ENCODE measurements around the gene IRS1.
A peak's percentile ranks its signal among the peaks of the same experiment; 100 is the strongest.
"Not testable (repeated sequence)": the region's sequence is repeated elsewhere in the genome, so short reads cannot be mapped to it uniquely, and the experiment has no call there.

IRS1 gene, protein sequence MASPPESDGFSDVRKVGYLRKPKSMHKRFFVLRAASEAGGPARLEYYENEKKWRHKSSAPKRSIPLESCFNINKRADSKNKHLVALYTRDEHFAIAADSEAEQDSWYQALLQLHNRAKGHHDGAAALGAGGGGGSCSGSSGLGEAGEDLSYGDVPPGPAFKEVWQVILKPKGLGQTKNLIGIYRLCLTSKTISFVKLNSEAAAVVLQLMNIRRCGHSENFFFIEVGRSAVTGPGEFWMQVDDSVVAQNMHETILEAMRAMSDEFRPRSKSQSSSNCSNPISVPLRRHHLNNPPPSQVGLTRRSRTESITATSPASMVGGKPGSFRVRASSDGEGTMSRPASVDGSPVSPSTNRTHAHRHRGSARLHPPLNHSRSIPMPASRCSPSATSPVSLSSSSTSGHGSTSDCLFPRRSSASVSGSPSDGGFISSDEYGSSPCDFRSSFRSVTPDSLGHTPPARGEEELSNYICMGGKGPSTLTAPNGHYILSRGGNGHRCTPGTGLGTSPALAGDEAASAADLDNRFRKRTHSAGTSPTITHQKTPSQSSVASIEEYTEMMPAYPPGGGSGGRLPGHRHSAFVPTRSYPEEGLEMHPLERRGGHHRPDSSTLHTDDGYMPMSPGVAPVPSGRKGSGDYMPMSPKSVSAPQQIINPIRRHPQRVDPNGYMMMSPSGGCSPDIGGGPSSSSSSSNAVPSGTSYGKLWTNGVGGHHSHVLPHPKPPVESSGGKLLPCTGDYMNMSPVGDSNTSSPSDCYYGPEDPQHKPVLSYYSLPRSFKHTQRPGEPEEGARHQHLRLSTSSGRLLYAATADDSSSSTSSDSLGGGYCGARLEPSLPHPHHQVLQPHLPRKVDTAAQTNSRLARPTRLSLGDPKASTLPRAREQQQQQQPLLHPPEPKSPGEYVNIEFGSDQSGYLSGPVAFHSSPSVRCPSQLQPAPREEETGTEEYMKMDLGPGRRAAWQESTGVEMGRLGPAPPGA (N-terminal part only)

DNA sequence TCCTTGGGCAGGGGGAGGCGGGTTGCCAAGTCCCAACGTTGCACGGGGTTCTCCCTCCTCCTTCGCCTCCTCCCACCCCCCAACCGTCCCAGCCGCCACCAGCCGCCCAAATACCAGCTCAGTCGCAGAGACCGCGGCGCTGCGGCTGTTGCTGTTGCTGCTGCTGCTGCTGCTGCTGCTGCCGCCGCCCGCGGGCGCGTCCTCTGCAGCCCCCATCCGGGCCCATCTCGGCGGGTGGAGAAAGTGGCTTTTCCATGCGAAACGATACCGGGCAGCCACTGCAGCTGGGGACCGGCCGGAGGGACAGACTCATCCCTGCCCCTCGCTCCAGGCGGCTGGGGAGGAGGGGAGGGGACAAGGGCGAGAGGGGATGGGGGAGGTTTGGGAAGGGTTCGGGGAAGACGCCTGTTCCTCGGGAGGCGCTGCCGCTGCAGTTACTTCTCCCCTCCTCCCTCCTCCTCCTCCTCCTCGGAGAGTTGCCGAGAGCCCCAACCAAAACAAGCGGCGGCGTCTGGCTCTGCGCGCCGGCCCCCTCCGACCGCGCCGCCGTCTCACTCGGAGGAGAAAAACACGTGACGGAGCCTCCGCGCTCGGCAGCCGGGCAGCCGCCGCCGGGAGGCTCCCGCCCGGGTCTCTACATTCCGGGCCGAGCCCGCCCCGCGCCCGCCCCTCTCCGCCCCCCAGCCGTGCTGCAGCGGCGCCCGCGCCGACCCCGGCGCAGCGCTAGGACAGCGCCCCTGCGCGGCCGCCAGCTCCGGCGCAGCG lies at the start of gene IRS1:
Gene IRS1 (minus strand): TSS at position 610 of the 765 bp plus-strand sequence. CDS start 1,082 bp downstream, outside the sequence.
- peak; percentile 90 for DNase-seq (ENCODE audit: low spot score)

- DNase-seq (ENCODE audit: low spot score), result no peak
These were observed 49.7 kb upstream of the IRS1 start for GRCh38 chr2:226849349-226849748.

- no peak for DNase-seq (ENCODE audit: low spot score)
These were observed 47.9 kb upstream of the IRS1 start for GRCh38 chr2:226847511-226847910.

GRCh38 chr2:226847090-226847489 lies 47.5 kb upstream of the IRS1 start:
- no peak for DNase-seq (ENCODE audit: low spot score)

- DNase-seq (ENCODE audit: low spot score), result no peak
These were observed 45.9 kb upstream of the IRS1 start for GRCh38 chr2:226845386-226846116.

- not testable (repeated sequence) for DNase-seq (ENCODE audit: low spot score)
These were observed 43.4 kb upstream of the IRS1 start for GRCh38 chr2:226843001-226843400.

DNA sequence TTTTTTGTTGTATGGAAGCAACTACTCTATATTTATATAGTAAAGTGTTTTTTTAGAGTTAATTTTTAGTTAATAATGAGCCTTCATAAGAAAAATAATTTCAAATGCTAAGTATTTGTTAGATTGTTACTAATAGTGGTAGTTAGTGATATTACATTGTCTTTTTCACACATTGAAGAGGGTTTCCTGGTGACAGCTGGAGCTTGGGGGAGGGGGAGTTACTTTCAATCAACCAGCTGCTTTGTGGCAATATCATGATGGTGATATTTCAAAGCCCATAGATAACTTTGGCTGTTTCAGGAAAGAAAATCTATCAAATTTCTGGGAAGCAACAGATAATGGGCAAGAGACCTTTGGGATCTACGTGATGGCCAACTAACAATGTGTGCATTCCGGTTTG lies 40.3 kb upstream of the IRS1 start:
- DNase-seq (ENCODE audit: low spot score), result no peak

- no peak for DNase-seq (ENCODE audit: low spot score)
These were observed 39.5 kb upstream of the IRS1 start for GRCh38 chr2:226839161-226839560.

DNA sequence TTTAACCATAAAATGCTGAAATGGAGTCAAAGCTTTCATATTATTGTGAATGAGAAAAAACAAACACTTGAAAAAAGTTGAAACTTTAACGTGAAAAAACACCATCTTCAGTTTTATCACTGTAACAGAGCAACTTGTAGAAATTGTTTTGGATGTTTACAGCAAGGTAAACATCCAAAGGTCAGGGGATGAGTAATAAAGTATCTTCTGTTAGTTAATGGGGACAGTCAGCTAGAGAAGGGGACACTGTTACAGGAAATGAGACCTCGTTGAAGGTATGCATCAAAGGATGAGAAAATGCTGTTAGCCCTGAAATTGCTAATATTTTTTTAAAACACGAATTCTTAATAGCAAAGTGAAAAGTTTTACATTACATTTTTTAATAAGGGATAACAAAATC lies 39.1 kb upstream of the IRS1 start:
- no peak for DNase-seq (ENCODE audit: low spot score)

DNA sequence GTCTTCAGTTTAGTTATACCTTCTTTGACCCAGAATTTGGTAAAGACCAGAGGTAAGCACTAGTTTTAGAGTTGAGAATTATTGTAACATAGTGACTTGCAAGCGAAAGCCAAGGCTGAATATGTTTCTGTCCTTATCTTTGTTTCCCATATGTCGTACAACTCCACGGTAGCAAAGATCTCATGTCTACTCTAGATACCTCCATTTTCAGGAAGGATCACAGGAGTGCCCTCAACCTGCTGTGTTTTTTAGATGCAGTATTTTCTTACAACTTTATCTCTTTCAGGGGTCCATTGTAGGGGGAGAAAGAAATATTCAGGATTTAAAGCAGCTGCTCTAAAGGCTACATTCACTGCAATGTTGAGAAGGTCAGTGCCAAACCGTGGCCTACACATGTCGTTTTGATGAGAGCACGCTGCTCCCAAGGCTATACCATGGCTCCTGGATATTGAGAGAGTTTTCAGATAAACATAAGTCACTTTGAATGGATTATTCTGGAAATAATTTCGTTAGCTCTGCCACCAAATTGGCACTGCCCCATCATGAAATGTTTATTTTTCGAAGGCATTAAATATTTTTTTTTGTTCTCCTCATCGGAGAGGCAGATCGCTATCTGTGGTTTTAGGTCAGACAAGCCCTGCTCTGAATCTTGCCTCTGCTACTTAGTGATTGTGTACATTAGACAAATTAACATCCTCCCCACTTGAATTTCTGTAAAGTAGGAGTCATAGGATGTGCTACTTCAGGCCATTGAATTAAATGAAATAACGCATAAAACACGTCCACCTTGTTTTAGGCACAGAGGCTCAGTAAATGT lies 38.4 kb upstream of the IRS1 start:
- DNase-seq (ENCODE audit: low spot score), result no peak

DNA sequence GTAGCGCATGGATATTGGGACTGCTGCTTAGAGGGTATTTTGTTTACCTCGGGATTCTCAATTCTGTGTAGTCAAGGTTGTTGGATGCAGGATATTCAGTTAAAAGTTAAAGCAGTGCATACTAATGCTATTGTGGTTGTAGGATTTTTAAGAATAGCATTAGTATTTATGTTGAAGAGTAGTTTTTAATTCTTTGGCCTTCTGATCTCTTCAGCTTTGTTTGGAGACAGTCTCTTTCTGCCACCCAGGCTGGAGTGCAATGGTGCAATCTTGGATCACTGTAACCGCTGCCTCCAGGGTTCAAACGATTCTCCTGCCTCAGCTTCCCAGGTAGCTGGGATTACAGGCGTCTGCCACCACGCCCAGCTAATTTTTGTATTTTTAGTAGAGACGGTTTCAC lies 37.7 kb upstream of the IRS1 start:
- DNase-seq (ENCODE audit: low spot score), result no peak

- DNase-seq (ENCODE audit: low spot score), result peak; percentile 10
These were observed 36.9 kb upstream of the IRS1 start for GRCh38 chr2:226836548-226836885.

GRCh38 chr2:226835796-226836547 lies 36.4 kb upstream of the IRS1 start, which contains the start of gene RHBDD1:
Gene RHBDD1, plus strand, starts transcription at chr2:226836054. Its CDS starts 28,640 bp downstream, at chr2:226864694.
- DNase-seq (ENCODE audit: low spot score), result peak; percentile 99

GRCh38 chr2:226835420-226835795 lies 35.8 kb upstream of the IRS1 start:
- DNase-seq (ENCODE audit: low spot score), result peak; percentile 33

DNA sequence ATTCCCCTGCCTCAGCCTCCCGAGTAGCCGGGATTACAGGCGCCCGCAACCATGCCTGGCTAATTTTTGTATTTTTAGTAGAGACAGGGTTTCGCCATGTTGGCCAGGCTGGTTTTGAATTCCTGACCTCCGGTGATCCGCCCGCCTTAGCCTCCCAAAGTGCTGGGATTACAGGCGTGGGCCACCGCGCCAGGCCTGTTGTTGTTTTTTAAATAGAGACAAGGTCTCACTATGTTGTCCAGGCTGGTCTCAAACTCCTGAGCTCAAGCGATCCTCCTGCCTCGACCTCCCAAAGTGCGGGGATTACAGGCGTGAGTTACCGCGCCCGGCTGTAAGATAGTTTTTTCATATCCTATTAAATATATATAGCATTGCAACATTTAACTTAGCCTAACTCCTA lies 35.3 kb upstream of the IRS1 start:
- not testable (repeated sequence) for DNase-seq (ENCODE audit: low spot score)

GRCh38 chr2:226832061-226832460 lies 32.4 kb upstream of the IRS1 start:
- no peak for DNase-seq (ENCODE audit: low spot score)

GRCh38 chr2:226831266-226831665 lies 31.6 kb upstream of the IRS1 start:
- no peak for DNase-seq (ENCODE audit: low spot score)

DNA sequence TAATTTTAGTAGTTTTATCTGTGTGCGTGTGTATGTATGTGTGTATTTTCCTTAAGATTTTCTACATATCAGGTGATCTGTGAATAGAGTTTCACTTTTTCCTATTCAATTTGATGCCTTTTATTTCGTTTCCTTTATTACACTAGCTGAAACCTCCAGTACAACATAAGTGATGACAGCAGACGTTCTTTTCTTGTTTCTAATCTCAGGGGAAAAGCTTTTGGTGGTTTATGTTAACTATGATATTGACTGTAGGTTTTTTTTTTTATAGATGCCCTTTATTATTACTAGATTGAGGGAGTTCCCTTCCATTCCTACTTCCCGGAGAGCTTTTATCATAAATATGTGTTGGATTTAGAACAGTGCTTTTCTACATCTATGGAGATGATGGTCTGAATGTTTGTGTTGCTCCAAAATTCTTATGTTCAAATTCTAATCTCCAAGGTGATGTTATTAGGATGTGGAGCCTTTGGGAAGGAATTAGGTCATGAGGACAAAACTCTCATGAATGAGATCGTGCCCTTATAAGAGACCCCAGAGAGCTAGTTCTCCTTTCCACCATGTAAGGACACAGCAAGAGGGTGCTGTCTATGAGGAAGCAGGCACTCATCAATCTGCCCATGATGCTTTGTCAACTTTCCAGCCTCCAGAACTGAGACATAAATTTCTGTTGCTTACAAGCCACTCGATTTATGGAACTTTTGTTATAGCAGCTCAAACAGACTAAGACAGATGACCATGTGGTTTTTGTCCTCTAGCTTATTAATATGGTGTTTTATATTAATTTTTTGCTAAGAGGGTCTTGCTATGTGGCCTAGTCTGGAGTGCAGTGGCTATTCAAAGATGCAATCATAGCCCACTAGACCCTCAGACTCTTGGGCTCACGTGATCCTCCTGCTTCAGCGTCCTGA lies 30.4 kb upstream of the IRS1 start:
- no peak for DNase-seq (ENCODE audit: low spot score)

- DNase-seq (ENCODE audit: low spot score), result peak; percentile 7
These were observed 28.6 kb upstream of the IRS1 start for GRCh38 chr2:226828191-226828590.

All from GM03348 (cell line).